Loucy (cell line): ENCODE measurements around the gene GNRH2.

Experiments used
- H2AFZ ChIP-seq: fragments of 200-600 bp; sonication (generic); 2 replicates; pipeline ENCODE4 v1.6.0; 2016; ENCODE audit warnings: antibody characterized with exemption, mild to moderate bottlenecking, low read length, moderate library complexity
- H3F3A ChIP-seq: fragments of 200-600 bp; 2 replicates; pipeline ENCODE4 v1.6.0; 2016; ENCODE audit warnings: antibody characterized with exemption, low read depth, mild to moderate bottlenecking
- H3K27me3 ChIP-seq: fragments of 200-600 bp; sonication (generic); 2 replicates; pipeline ENCODE4 v1.6.1; 2014; ENCODE audit warnings: low read length, mild to moderate bottlenecking; ENCODE audit not compliant: insufficient read depth, poor library complexity, severe bottlenecking
- H3K36me3 ChIP-seq: fragments of 200-600 bp; sonication (generic); 2 replicates; pipeline ENCODE4 v1.6.1; 2016; ENCODE audit warnings: low read length; ENCODE audit not compliant: insufficient read depth
- H3K4me1 ChIP-seq: fragments of 200-600 bp; sonication (generic); 2 replicates; pipeline ENCODE4 v1.5.1; 2014; ENCODE audit warnings: low read length, mild to moderate bottlenecking; ENCODE audit not compliant: insufficient read depth, poor library complexity, severe bottlenecking
- H3K4me2 ChIP-seq: fragments of 200-600 bp; sonication (generic); 2 replicates; pipeline ENCODE4 v1.6.0; 2014; ENCODE audit warnings: antibody characterized with exemption, low read length, low read depth, mild to moderate bottlenecking; ENCODE audit not compliant: poor library complexity, severe bottlenecking
- H3K4me3 ChIP-seq: fragments of 200-600 bp; sonication (generic); 2 replicates; pipeline ENCODE4 v1.5.1; 2014; ENCODE audit warnings: low read length, mild to moderate bottlenecking, mixed read lengths; ENCODE audit not compliant: poor library complexity, severe bottlenecking
- H3K79me2 ChIP-seq: fragments of 200-600 bp; sonication (generic); 2 replicates; pipeline ENCODE4 v1.6.1; 2014; ENCODE audit warnings: low read length; ENCODE audit not compliant: insufficient read depth
- H3K9ac ChIP-seq: fragments of 200-600 bp; sonication (generic); 2 replicates; pipeline ENCODE4 v1.6.0; 2014; ENCODE audit warnings: mild to moderate bottlenecking, low read depth, low read length, moderate library complexity; ENCODE audit not compliant: poor library complexity, severe bottlenecking
- H3K9me2 ChIP-seq: fragments of 200-600 bp; sonication (generic); replicated peaks from 2 replicates; pipeline ENCODE4 v1.6.1; 2016; ENCODE audit warnings: low read depth, low read length, mixed read lengths
- H3K9me3 ChIP-seq: fragments of 200-600 bp; sonication (generic); 2 replicates; pipeline ENCODE4 v1.6.1; 2014; ENCODE audit warnings: mild to moderate bottlenecking, antibody characterized with exemption, low read length, low read depth; ENCODE audit not compliant: insufficient read depth
- H4K20me1 ChIP-seq: fragments of 200-600 bp; sonication (generic); 2 replicates; pipeline ENCODE4 v1.6.0; 2014; ENCODE audit warnings: antibody characterized with exemption, low read length, mild to moderate bottlenecking; ENCODE audit not compliant: insufficient read depth, poor library complexity, severe bottlenecking
- CTCF ChIP-seq: fragments of 200-600 bp; sonication (generic); conservative IDR thresholded peaks from 2 replicates; pipeline ENCODE4 v1.5.1; 2014; ENCODE audit warnings: mild to moderate bottlenecking, antibody characterized with exemption, low read length
- EZH2phosphoT487 ChIP-seq: fragments of 200-600 bp; IDR thresholded peaks from 2 replicates; pipeline ENCODE4 v1.6.1; 2018; ENCODE audit warnings: antibody characterized with exemption, mild to moderate bottlenecking, moderate library complexity, borderline replicate concordance

The GNRH2 gene

GRCh38 chr20:3043322-3043721 is at the start of gene GNRH2:
Gene GNRH2 (plus strand): TSS chr20:3043622. CDS start chr20:3044415, 793 bp downstream.
- no peaks in the 10 kb centered on the region for H3K9me2 ChIP-seq
- H3K27me3 ChIP-seq: peaks cover 5% of the 10 kb centered on the region
- H3K4me3 ChIP-seq: no peak within 1 kb of the TSS
- peaks cover 18% of the 10 kb centered on the region for H3K4me1 ChIP-seq
- H3K9me3 ChIP-seq: no peaks in the 10 kb centered on the region
- H3K36me3 ChIP-seq: peaks cover 22% of the 10 kb centered on the region; the same call in 1 of the 2 replicates
- H4K20me1 ChIP-seq: peaks cover 21% of the 10 kb centered on the region
- H3K4me2 ChIP-seq: no peak within 1 kb of the TSS
- no peak within 1 kb of the TSS for H2AFZ ChIP-seq
- TF ChIP-seq EZH2phosphoT487 (no peak), CTCF (no peak)
- no peaks in the 10 kb centered on the region for H3F3A ChIP-seq
- H3K79me2 ChIP-seq: peaks cover 25% of the 10 kb centered on the region
- H3K9ac ChIP-seq: no peak within 1 kb of the TSS

- no peak overlapping the region for H2AFZ ChIP-seq
- no peak overlapping the region for H3K4me3 ChIP-seq
- H3K79me2 ChIP-seq: no peaks in the 10 kb centered on the region
- H3K9ac ChIP-seq: no peak overlapping the region
- no peaks in the 10 kb centered on the region for H3K4me1 ChIP-seq
- no peak for TF ChIP-seq CTCF
- no peak for TF ChIP-seq EZH2phosphoT487
- no peaks in the 10 kb centered on the region for H3K27me3 ChIP-seq
- H3K9me2 ChIP-seq: no peaks in the 10 kb centered on the region
- no peak overlapping the region for H3K4me2 ChIP-seq
- H4K20me1 ChIP-seq: no peaks in the 10 kb centered on the region
- H3F3A ChIP-seq: no peaks in the 10 kb centered on the region; the same call in 1 of the 2 replicates
- H3K9me3 ChIP-seq: no peaks in the 10 kb centered on the region
- peaks cover 51% of the 10 kb centered on the region for H3K36me3 ChIP-seq
Observed at GRCh38 chr20:2995796-2996195, 47.6 kb upstream of the GNRH2 start.

- Histone ChIP-seq H3K4me3 (no peak overlapping the region), H3K9me2 (no peaks in the 10 kb centered on the region), H3K36me3 (peaks cover 23% of the 10 kb centered on the region), H3K9me3 (no peaks in the 10 kb centered on the region), H3K4me2 (no peak overlapping the region), H3K79me2 (no peaks in the 10 kb centered on the region), H3K9ac (no peak overlapping the region), H4K20me1 (no peaks in the 10 kb centered on the region), H3K4me1 (no peaks in the 10 kb centered on the region), H3K27me3 (no peaks in the 10 kb centered on the region), H2AFZ (no peak overlapping the region), H3F3A (no peaks in the 10 kb centered on the region; the same call in 1 of the 2 replicates)
- TF ChIP-seq CTCF (no peak), EZH2phosphoT487 (no peak)
Observed at GRCh38 chr20:2998728-2999127, 44.7 kb upstream of the GNRH2 start.
